Measurements from ENCODE around the gene RNASE7. TPM values are rescaled to one million over a fixed set of nuclear protein-coding genes. Genes with fewer than 3 reads are reported as not detected.

The RNASE7 gene
- total and polyA plus RNA-seq, 3 experiments from 2014 or later: not detected

- Histone ChIP-seq H3K27me3 (ENCODE audit: insufficient read depth, low read length, poor library complexity, severe bottlenecking) (no peaks in the 10 kb centered on the region), H3K4me3 (ENCODE audit: low read length) (no peak overlapping the region), H3K9me3 (ENCODE audit: low read length) (no peaks in the 10 kb centered on the region), H3K27ac (ENCODE audit: low read depth, low read length) (no peak overlapping the region), H3K36me3 (ENCODE audit: insufficient read depth, low read length) (no peaks in the 10 kb centered on the region), H3K4me1 (ENCODE audit: insufficient read depth, low read length) (no peaks in the 10 kb centered on the region)
- DNase-seq: no peak
- H3K4me3 Mint-ChIP-seq: no peak overlapping the region
- peaks cover 1 to 6% (median 5%) of the 10 kb centered on the region in 3 donors for H3K4me1 Mint-ChIP-seq
- no peaks in the 10 kb centered on the region for H3K9me3 Mint-ChIP-seq
- ChIA-PET CTCF (interaction anchor here (1.0 to 12.0 kb wide), 8 partner anchors 16 to 87 kb away, joined by 3 to 201 read pairs (median 8); partner anchors contain the start of genes RNASE7, TMEM253 and ZNF219), POLR2A (no interaction called here)
- H3K36me3 Mint-ChIP-seq: peaks cover 0 to 41% (median 8%) of the 10 kb centered on the region in 3 donors
- no peak overlapping the region for H3K27ac Mint-ChIP-seq
- H3K27me3 Mint-ChIP-seq: peaks cover 4 to 12% of the 10 kb centered on the region in 2 donors
These were observed 24.5 kb upstream of the RNASE7 start for GRCh38 chr14:21017528-21018245.

- Mint-ChIP-seq H3K4me1 (peaks cover 7 to 11% (median 10%) of the 10 kb centered on the region in 3 donors), H3K27me3 (peaks cover 0 to 16% of the 10 kb centered on the region in 2 donors), H3K9me3 (no peaks in the 10 kb centered on the region), H3K27ac (no peak overlapping the region), H3K4me3 (no peak overlapping the region), H3K36me3 (peaks cover 0 to 41% (median 8%) of the 10 kb centered on the region in 3 donors)
- no peak for DNase-seq
- Histone ChIP-seq H3K4me1 (ENCODE audit: insufficient read depth, low read length) (no peaks in the 10 kb centered on the region), H3K4me3 (ENCODE audit: low read length) (no peak overlapping the region), H3K9me3 (ENCODE audit: low read length) (no peaks in the 10 kb centered on the region), H3K27ac (ENCODE audit: low read depth, low read length) (no peak overlapping the region), H3K27me3 (ENCODE audit: insufficient read depth, low read length, poor library complexity, severe bottlenecking) (no peaks in the 10 kb centered on the region), H3K36me3 (ENCODE audit: insufficient read depth, low read length) (no peaks in the 10 kb centered on the region)
- POLR2A ChIA-PET: no interaction called here
- CTCF ChIA-PET: interaction anchor here (1.0 to 12.0 kb wide), 6 partner anchors 15 to 87 kb away, joined by 3 to 201 read pairs (median 69); partner anchors contain the start of genes RNASE7, TMEM253 and ZNF219
These were observed 23.9 kb upstream of the RNASE7 start for GRCh38 chr14:21018286-21018685.

DNA sequence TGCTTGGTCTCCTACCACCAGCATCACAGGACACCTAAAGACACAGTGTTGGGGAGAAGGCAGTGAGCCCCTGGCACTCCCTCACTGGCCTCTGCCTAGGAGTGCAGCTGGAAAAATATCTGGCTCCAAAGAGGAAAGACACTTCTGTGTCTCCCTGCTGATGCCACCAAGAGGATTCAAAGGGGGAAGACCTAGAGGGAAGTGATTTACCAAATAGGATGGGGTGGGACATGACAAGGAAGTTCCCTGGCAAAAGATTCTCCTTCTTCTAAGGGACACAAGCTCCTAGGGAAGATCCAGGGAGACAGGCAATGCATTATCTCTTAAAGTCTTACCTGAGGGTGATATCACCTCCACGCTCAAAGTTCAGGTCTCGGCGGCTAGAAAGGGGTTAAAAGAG lies 23.4 kb upstream of the RNASE7 start:
- Mint-ChIP-seq H3K4me1 (peaks cover 12 to 16% (median 12%) of the 10 kb centered on the region in 3 donors), H3K9me3 (no peaks in the 10 kb centered on the region), H3K4me3 (no peak overlapping the region), H3K36me3 (peaks cover 0 to 41% (median 8%) of the 10 kb centered on the region in 3 donors), H3K27me3 (peaks cover 0 to 15% of the 10 kb centered on the region in 2 donors), H3K27ac (no peak overlapping the region)
- ChIA-PET CTCF (interaction anchor here (1.3 to 12.0 kb wide), 6 partner anchors 15 to 86 kb away, joined by 4 to 201 read pairs (median 69); partner anchors contain the start of genes RNASE7, TMEM253 and ZNF219), POLR2A (no interaction called here)
- H3K4me3 ChIP-seq (ENCODE audit: low read length): no peak overlapping the region
- H3K4me1 ChIP-seq (ENCODE audit: insufficient read depth, low read length): peaks cover 4% of the 10 kb centered on the region
- H3K36me3 ChIP-seq (ENCODE audit: insufficient read depth, low read length): no peaks in the 10 kb centered on the region
- DNase-seq: no peak
- H3K27me3 ChIP-seq (ENCODE audit: insufficient read depth, low read length, poor library complexity, severe bottlenecking): no peaks in the 10 kb centered on the region
- H3K27ac ChIP-seq (ENCODE audit: low read depth, low read length): no peak overlapping the region
- H3K9me3 ChIP-seq (ENCODE audit: low read length): no peaks in the 10 kb centered on the region

GRCh38 chr14:21019366-21019765 lies 22.8 kb upstream of the RNASE7 start:
- H3K27ac Mint-ChIP-seq: no peak overlapping the region
- CTCF ChIA-PET: interaction anchor here (1.1 to 12.0 kb wide), 6 partner anchors 13 to 86 kb away, joined by 4 to 201 read pairs (median 69); partner anchors contain the start of genes RNASE7, TMEM253 and ZNF219
- no peaks in the 10 kb centered on the region for H3K9me3 ChIP-seq (ENCODE audit: low read length)

DNA sequence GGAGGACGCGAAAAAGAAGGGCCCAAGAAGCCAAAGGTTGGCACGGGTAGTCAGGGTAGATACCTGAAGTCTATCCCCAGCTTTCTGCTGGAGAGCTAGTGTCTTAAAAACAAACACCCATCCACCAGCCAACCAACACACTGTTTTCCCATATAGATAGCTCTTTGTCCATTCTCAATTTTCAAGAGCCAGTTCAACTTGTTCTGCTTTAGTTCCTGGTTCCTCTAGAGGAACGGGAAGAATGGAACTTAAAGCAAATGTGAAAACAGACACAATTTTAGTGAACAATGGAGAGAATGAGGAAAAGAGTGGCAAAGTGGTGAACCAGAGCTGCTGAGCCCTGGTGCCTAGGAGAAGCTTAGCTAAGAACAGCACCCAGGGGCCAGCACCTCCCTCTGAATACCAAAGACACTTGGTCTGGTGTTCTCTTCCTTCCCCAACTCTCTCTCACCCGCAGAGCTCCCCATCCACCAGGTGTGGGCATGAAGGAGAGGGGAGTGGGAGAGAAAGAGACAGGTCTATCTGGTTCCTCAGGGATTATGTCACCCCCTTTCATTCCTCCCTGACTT lies 21.1 kb upstream of the RNASE7 start:
- Histone ChIP-seq H3K4me1 (ENCODE audit: insufficient read depth, low read length) (peaks cover 13% of the 10 kb centered on the region), H3K27ac (ENCODE audit: low read depth, low read length) (no peak overlapping the region), H3K4me3 (ENCODE audit: low read length) (no peak overlapping the region), H3K9me3 (ENCODE audit: low read length) (no peaks in the 10 kb centered on the region), H3K36me3 (ENCODE audit: insufficient read depth, low read length) (no peaks in the 10 kb centered on the region), H3K27me3 (ENCODE audit: insufficient read depth, low read length, poor library complexity, severe bottlenecking) (no peaks in the 10 kb centered on the region)
- peaks cover 20 to 24% (median 23%) of the 10 kb centered on the region in 3 donors for H3K4me1 Mint-ChIP-seq
- no peaks in the 10 kb centered on the region for H3K9me3 Mint-ChIP-seq
- peaks cover 0 to 15% of the 10 kb centered on the region in 2 donors for H3K27me3 Mint-ChIP-seq
- ChIA-PET POLR2A (no interaction called here), CTCF (interaction anchor here (1.3 to 12.0 kb wide), 3 partner anchors 20 to 84 kb away, joined by 11 to 201 read pairs (median 152); partner anchors contain the start of genes TMEM253 and ZNF219)
- no peak for DNase-seq
- peak overlapping the region in 1 of 8 donors; percentile 17 for H3K27ac Mint-ChIP-seq
- H3K36me3 Mint-ChIP-seq: peaks cover 0 to 45% (median 8%) of the 10 kb centered on the region in 3 donors
- peak overlapping the region in 1 of 7 donors; percentile 19 for H3K4me3 Mint-ChIP-seq

More at GRCh38 chr14:21019366-21019765, 22.8 kb upstream of the RNASE7 start:
- H3K4me3 ChIP-seq (ENCODE audit: low read length): no peak overlapping the region
- peaks cover 17 to 22% (median 18%) of the 10 kb centered on the region in 3 donors for H3K4me1 Mint-ChIP-seq
- H3K4me3 Mint-ChIP-seq: peak overlapping the region in 1 of 7 donors; percentile 15
- no peaks in the 10 kb centered on the region for H3K36me3 ChIP-seq (ENCODE audit: insufficient read depth, low read length)
- no peaks in the 10 kb centered on the region for H3K9me3 Mint-ChIP-seq
- no peak for DNase-seq
- no peaks in the 10 kb centered on the region for H3K27me3 ChIP-seq (ENCODE audit: insufficient read depth, low read length, poor library complexity, severe bottlenecking)
- H3K27ac ChIP-seq (ENCODE audit: low read depth, low read length): no peak overlapping the region
- peaks cover 10% of the 10 kb centered on the region for H3K4me1 ChIP-seq (ENCODE audit: insufficient read depth, low read length)
- H3K27me3 Mint-ChIP-seq: peaks cover 0 to 15% of the 10 kb centered on the region in 2 donors
- peaks cover 0 to 42% (median 8%) of the 10 kb centered on the region in 3 donors for H3K36me3 Mint-ChIP-seq
- POLR2A ChIA-PET: no interaction called here

- ChIA-PET POLR2A (no interaction called here), CTCF (interaction anchor here (0.9 to 2.7 kb wide), 3 partner anchors 8 to 70 kb away, joined by 3 to 17 read pairs (median 12); no protein-coding TSS in a partner anchor)
- no peaks in the 10 kb centered on the region for H3K9me3 ChIP-seq (ENCODE audit: low read length)
- H3K4me3 ChIP-seq (ENCODE audit: low read length): no peak overlapping the region
- H3K27me3 ChIP-seq (ENCODE audit: insufficient read depth, low read length, poor library complexity, severe bottlenecking): no peaks in the 10 kb centered on the region
- H3K27ac Mint-ChIP-seq: peak overlapping the region in 2 of 8 donors; percentile 12 to 76
- H3K36me3 Mint-ChIP-seq: peaks cover 0 to 38% (median 6%) of the 10 kb centered on the region in 3 donors
- H3K27me3 Mint-ChIP-seq: peaks cover 0 to 14% of the 10 kb centered on the region in 2 donors
- no peak overlapping the region for H3K27ac ChIP-seq (ENCODE audit: low read depth, low read length)
- H3K4me3 Mint-ChIP-seq: peak overlapping the region; percentile 3 to 85 (median 57)
- DNase-seq: no peak
- peaks cover 20 to 24% (median 23%) of the 10 kb centered on the region in 3 donors for H3K4me1 Mint-ChIP-seq
- no peaks in the 10 kb centered on the region for H3K36me3 ChIP-seq (ENCODE audit: insufficient read depth, low read length)
- no peaks in the 10 kb centered on the region for H3K9me3 Mint-ChIP-seq
- H3K4me1 ChIP-seq (ENCODE audit: insufficient read depth, low read length): peaks cover 13% of the 10 kb centered on the region
These were observed 19.5 kb upstream of the RNASE7 start for GRCh38 chr14:21022686-21023085.

- ChIA-PET CTCF (interaction anchor here (1.3 to 2.7 kb wide), 3 partner anchors 8 to 48 kb away, joined by 3 to 17 read pairs (median 12); partner anchors contain the start of gene ARHGEF40), POLR2A (interaction anchor here (0.6 kb wide), 1 partner anchor 32 kb away, joined by 3 read pairs; no protein-coding TSS in a partner anchor)
- peaks cover 0 to 34% (median 6%) of the 10 kb centered on the region in 3 donors for H3K36me3 Mint-ChIP-seq
- DNase-seq: no peak
- H3K27ac Mint-ChIP-seq: peak overlapping the region in 3 of 8 donors; percentile 12 to 31 (median 17)
- no peaks in the 10 kb centered on the region for H3K9me3 ChIP-seq (ENCODE audit: low read length)
- H3K36me3 ChIP-seq (ENCODE audit: insufficient read depth, low read length): no peaks in the 10 kb centered on the region
- H3K9me3 Mint-ChIP-seq: no peaks in the 10 kb centered on the region
- H3K27ac ChIP-seq (ENCODE audit: low read depth, low read length): no peak overlapping the region
- H3K4me1 ChIP-seq (ENCODE audit: insufficient read depth, low read length): peaks cover 13% of the 10 kb centered on the region
- H3K4me1 Mint-ChIP-seq: peaks cover 20 to 24% (median 23%) of the 10 kb centered on the region in 3 donors
- H3K27me3 Mint-ChIP-seq: peaks cover 0 to 14% of the 10 kb centered on the region in 2 donors
- no peak overlapping the region for H3K4me3 ChIP-seq (ENCODE audit: low read length)
- H3K4me3 Mint-ChIP-seq: peak overlapping the region; percentile 5 to 95 (median 85)
- no peaks in the 10 kb centered on the region for H3K27me3 ChIP-seq (ENCODE audit: insufficient read depth, low read length, poor library complexity, severe bottlenecking)
These were observed 19.0 kb upstream of the RNASE7 start for GRCh38 chr14:21023174-21023573.
